CD4-positive, alpha-beta T cell treated with Interleukin-12 subunit alpha and Interleukin-12 subunit beta, for 1 hour (primary cell): ENCODE measurements around the gene KCNF1.

Experiments used
- DNase-seq: peaks from one replicate; pipeline ENCODE4 v3.0.0-alpha.2; 2020

The KCNF1 gene

DNA sequence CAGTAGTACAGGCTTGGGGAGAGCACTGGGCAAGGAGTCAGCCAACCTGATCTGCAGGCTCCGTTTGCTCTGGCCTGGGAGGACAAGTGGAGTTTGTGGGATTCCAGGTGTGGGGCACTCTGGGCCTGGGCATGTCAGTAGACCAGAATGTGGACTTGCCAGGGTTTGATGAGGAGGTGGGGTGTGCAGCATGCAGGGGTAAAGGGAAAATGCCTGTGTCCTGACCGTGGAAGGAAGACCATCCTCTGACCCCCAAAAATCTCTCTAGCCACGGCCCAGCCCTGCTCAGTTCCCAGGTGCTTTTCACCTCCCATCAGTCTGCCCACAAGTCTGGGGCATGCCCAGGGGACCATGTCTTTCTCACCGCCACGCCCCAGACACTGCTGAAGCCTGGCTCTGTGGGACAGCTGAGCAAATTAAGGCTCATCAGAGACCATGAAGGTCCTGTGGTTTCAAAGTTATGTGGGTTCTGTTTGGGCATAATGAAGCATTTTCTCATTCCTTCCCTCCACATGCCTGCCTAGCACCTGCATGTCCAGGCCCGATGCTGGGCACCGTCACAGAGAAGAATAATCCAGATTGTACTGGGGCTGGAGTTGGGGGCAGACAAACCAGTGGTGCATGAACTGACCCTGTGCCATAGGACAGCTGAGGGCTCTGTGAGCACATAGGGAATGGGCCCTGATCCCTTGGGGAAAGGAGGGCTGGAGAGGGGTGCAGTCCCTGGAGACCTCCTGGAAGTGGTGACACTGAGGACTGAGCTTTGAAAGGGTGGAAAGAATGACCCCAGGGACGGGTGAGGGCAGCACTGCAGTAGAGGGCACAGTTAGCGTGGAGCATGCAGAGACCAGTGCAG is 6.5 kb upstream of the KCNF1 start:
- no peak for DNase-seq

DNA sequence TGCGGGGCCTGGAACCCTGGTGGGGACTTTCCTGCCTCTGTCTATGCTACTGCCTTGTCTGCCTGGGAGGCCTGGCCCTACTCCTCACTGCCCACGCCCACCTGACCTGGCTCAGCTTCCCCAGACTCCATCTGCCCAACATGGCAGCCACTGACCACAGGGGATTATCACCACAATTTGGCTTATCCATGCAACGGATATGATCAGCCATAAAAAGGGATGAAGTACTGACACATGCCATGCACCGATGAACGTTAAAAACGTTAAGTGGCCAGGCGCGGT is 5.9 kb upstream of the KCNF1 start:
- no peak for DNase-seq

DNA sequence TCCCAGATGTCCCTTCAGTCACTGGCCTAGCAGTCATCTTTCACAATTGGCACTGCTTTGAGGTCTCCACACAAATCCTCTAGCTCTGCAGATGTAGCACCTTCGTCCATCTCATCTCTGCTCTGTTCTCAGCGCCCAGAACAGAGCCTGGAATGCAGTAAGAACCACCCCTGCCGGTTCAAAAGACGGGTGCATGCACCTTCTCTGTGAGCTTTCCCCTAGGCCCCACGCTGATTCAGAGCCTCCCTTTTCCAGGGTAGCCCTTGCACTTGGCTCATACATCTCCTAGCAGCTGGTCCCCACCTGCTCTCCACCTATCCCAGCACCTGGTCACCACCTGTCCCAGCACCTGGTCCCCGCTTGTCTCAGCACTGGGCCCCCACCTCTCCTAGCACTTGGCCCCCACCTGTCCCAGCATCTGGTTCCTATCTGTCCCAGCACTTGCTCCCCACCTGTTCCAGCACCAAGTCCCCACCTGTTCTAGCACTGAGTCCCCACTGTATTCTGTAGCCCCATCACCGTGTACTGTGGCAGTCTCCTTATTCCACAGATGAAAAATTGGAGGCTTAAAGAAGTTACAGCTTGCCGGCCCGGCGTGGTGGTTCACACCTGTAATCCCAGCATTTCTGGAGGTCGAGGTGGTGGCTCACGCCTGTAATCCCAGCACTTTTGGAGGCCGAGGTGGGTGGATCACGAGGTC is 4.7 kb upstream of the KCNF1 start:
- no peak for DNase-seq

DNA sequence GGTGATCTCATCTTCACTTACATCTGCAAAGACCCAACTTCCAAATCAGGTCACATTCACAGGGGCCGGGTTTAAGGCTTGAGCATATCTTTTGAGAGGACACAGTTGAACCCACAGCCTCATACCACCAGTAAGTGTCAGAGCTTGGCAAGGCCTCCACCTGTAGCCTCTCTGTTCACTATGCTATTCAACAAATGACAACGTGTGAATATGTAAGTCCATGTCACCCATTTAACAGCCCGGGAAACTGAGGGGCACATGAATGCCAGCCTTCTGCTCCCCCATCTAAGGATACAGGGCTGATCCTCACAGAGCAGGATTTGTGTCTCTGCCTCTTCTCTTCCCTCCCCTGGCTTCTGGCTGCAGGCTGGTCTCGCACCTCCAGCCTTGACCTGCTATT is 3.5 kb upstream of the KCNF1 start:
- no peak for DNase-seq

DNA sequence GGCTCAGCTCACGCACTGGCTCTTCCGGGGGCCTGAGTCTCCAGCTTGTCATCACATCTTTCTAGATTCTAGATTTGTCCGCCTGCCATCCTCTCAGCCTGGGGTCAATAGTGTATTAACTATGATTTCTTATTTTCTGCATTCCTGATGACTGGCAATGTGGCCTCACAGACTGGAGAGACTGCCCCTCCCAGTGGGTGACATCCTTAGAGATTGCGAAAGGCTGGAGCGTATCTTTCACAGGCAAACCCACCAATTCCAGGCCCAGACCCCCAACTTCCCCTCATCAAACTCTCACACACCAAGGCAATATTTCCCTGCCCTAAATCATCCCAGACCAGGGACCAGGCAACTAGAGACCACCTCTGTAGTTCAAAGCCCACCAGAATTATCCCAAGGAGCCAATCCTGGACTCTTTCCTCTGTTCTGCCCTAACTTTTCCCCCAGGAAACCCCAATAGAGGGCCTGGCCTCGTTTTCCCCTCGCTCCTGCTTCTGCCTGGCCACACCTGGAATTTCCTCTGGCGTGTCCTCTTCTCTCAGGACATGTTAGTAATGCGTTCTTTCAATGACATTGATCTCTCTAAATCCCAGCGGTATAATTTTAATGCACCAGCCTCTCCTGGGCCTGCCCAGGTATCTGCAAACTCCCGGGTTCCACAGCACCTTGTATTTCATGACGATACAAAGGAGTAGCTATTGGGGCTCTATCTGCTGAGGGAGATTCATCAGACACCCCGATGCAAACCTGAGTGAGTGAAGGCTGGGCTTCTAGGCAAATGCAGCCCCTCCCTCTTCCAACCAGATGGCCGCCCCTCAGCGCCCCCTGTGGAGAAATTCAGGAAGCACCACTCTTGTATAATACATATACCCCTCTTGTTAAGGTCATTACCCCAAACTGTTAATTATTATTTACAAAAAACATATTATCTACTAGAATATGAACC is 2.4 kb upstream of the KCNF1 start:
- DNase-seq: no peak

DNA sequence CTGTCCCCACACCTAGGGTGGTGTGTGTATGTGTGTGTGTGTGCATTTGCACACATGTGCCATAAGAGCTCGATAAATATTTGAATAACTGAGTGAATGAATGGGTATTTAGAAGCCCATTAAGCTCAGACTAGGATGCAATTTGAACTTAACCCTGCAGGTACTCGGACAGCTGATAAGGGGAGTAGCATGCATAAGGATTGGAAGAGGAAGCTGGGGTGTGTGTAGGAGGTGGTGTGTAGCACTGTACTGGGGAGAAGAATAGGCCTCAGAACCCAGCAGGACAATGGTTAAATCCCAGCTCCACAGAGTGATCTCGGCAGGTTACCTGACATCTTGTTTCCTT is 1.8 kb upstream of the KCNF1 start:
- DNase-seq: no peak

DNA sequence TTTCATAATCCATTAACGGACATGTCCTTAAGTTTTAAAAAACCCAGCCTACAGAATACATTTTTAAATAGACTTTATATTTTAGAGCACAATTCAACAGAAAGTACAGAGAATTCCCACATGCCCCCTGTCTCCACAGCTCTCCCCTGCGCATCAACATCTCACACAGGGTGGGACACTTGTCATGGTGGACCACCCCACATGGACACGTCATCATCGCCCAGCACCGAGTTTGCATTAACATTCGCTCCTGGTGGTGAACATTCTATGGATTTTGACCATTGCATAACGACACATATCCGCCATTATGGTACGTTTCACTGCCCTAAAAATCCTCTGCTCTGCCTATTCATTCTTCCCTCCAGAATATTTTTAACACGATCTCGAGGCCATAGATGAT is 1.1 kb upstream of the KCNF1 start:
- DNase-seq: no peak

DNA sequence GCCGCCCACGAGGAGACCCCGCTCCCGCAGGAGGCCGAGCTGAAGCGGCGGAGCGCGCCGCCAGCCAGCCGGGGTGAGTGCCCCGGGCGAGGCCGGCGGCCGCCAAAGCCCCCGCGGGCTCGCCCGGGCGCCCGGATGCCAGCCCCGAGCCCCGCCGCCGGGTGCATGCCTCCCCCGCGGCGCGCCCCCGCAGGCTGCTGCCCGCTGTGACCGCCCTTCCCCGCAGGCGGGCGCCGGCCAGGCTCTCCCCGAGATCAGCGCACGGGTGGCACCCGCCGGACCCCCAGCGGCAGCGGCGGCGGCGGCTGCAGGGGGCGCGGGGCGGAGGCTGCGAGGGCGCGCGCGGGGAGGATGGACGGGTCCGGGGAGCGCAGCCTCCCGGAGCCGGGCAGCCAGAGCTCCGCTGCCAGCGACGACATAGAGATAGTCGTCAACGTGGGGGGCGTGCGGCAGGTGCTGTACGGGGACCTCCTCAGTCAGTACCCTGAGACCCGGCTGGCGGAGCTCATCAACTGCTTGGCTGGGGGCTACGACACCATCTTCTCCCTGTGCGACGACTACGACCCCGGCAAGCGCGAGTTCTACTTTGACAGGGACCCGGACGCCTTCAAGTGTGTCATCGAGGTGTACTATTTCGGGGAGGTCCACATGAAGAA is 470 bp downstream of the KCNF1 start:
- DNase-seq: no peak

DNA sequence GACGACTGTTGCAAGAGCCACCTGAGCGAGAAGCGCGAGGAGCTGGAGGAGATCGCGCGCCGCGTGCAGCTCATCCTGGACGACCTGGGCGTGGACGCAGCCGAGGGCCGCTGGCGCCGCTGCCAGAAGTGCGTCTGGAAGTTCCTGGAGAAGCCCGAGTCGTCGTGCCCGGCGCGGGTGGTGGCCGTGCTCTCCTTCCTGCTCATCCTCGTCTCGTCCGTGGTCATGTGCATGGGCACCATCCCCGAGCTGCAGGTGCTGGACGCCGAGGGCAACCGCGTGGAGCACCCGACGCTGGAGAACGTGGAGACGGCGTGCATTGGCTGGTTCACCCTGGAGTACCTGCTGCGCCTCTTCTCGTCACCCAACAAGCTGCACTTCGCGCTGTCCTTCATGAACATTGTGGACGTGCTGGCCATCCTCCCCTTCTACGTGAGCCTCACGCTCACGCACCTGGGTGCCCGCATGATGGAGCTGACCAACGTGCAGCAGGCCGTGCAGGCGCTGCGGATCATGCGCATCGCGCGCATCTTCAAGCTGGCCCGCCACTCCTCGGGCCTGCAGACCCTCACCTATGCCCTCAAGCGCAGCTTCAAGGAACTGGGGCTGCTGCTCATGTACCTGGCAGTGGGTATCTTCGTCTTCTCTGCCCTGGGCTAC is 1.2 kb downstream of the KCNF1 start:
- DNase-seq: no peak

DNA sequence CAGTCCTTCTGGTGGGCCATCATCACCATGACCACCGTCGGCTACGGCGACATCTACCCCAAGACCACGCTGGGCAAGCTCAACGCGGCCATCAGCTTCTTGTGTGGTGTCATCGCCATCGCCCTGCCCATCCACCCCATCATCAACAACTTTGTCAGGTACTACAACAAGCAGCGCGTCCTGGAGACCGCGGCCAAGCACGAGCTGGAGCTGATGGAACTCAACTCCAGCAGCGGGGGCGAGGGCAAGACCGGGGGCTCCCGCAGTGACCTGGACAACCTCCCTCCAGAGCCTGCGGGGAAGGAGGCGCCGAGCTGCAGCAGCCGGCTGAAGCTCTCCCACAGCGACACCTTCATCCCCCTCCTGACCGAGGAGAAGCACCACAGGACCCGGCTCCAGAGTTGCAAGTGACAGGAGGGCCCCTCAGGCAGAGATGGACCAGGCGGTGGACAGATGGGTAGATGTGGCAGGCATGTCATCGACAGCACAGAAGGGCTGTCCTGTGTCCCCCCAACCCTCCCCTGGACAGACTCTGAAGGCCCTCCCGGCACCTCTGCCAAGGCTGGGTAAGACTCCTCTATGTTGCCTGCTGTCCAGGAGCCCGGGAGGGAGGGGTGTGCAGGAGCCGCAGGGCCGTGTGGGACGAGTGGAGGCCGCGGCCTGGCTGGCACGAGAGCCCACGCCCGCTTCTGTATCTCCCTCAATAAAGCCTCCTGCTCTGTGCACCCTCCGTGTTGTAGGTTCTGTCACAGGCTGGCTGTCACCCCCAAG is 2.0 kb downstream of the KCNF1 start:
- no peak for DNase-seq

DNA sequence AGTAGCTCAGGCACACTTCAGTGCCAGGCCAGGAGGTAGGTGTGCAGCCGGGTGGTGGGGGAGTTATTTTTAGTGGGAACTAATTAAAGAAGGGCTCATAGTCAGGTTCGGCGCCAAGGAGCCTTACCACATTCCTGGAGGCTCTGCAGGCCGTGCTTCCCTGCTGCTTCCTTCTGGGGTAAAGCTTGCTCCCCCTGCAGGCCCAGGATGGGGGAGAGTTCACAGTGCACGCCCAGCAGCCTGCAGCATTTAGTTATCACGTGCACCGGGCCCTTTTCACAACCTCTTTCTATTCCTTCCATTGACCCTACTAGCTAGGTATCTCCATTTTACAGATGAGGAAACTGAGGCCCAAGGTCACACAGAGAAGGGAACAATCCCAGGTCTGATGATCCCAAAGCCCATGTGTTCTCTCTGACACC is 2.5 kb downstream of the KCNF1 start:
- no peak for DNase-seq

DNA sequence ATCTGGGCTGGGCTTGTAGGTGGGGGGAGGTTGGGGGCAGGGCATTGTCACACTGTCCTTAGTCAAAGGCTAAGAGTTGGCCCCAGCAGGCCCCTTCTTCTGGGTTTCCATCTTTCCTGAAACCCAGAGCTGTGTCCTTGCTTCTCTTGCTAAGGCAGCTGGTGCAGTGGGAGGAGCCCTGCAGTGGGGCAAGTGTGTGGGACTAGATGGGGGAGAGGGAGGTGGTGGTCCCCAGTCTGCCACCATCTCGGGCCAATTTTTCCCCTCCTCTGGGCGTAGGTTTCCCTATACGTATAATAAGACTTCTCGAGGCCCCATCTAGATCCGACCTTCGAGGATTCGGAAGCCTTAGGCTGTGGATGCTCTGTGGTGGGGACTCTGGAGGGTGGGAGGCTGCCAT is 3.5 kb downstream of the KCNF1 start:
- no peak for DNase-seq

DNA sequence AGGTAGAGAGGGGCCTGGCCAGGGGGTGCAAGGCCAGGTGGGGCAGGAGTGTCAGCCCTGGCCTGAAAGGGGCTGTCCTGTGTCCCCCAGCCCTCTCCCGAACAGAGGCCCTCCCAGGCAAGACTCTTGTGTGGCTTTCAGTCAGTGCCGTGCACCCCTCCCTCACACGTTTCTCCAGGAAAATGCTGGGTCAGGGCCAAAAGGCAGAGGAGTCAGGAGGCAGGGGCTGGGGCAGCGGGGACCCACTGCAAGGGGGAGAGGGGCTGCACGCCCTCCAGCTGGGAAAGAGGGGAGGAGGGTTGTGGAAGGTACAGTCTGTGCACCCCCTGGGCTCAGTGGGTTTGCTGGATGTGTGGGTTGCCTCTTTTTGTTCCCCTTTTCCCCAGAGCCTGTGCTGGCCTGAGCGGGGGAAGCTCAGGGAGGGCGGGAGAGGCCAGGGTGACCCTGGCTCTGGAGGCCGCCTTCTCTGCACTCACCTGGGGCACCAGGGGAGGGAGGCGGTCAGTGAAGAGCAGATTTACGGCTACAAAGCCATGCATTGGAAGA is 4.1 kb downstream of the KCNF1 start:
- no peak for DNase-seq

DNA sequence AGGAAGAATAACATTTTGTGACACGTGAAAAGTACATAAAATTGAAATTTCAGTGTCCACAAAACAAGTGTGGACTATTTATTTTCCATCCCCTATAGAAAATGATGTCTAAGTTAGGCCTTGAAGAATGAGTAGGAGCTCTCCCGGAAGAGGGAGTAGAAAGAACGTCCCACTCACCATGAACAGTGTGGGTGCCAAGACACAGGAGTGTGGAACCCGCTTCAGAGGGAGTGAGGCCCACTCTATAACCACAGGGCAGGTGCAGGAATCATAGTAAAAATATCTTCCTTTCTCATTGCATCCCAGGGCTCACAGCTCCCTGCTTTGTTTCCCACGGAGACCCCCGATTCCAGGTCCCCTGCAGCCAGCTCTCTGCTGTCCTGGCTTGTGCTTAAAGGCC is 5.2 kb downstream of the KCNF1 start:
- DNase-seq: no peak

DNA sequence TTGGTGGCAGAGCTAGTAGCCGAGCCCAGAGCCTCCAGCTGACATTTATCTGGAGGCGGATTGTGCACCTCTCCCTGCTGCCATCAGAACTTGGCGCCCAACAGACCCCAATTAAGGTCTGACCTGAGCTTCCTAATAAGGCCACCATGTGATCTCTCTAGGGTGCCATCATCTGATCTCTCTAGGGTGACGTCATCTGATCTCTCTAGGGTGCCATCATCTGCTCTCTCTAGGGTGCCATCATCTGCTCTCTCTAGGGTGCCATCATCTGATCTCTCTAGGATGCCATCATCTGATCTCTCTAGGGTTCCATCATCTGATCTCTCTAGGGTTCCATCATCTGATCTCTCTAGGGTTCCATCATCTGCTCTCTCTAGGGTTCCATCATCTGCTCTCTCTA is 6.2 kb downstream of the KCNF1 start:
- no peak for DNase-seq

DNA sequence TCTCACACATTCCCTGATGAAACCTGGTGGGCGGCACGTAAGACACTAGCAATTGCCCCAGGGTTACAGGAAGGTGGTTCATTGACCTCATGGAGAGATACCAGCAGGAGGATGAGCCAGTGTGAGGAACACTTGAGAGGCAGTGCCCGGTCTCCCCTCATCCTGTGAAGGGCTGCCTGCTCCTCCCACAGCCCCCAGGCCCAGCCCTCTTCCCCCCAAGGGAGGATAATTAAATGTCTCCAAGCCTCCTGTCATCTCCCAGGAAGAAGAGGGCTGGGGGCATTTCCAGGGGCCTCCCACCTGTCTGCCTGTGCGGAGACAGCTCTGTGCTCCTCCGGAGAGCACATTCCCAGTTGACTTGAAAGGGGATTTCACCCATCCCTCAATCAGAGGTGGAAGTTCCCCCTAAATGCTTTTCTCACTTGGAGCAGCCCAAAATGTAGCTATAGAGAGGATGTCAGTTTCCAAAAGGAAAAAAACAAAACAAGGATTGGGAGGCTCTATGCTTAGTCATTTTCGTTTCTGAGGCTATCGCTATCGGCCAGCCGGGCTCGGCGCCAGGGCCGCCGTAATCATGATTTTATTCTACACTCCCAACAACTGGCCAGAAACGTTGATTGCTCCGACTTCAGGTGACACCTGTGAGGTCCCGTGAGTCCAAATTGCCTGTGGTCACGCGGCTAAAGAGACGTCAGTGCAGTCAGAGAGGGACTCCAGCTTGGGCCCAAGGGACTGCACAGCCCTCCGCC is 7.1 kb downstream of the KCNF1 start:
- no peak for DNase-seq

DNA sequence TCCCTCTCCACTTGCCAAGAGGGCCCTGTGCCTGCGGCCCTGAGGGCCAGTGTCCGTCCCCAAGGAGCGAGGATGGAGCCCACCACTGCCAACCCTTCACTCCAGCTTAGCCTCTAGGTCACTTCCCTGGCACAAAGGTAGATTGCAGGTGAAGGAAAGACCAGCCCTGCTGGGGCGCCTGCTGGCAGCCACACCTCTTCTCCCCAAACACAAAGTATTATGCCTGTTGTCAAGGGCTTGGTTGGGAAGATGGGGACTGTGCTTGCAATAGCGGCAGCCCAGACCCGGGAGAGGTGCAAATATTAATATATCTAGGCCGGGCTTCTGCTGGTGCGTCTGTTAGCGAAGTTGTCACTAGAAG is 7.7 kb downstream of the KCNF1 start:
- DNase-seq: no peak

DNA sequence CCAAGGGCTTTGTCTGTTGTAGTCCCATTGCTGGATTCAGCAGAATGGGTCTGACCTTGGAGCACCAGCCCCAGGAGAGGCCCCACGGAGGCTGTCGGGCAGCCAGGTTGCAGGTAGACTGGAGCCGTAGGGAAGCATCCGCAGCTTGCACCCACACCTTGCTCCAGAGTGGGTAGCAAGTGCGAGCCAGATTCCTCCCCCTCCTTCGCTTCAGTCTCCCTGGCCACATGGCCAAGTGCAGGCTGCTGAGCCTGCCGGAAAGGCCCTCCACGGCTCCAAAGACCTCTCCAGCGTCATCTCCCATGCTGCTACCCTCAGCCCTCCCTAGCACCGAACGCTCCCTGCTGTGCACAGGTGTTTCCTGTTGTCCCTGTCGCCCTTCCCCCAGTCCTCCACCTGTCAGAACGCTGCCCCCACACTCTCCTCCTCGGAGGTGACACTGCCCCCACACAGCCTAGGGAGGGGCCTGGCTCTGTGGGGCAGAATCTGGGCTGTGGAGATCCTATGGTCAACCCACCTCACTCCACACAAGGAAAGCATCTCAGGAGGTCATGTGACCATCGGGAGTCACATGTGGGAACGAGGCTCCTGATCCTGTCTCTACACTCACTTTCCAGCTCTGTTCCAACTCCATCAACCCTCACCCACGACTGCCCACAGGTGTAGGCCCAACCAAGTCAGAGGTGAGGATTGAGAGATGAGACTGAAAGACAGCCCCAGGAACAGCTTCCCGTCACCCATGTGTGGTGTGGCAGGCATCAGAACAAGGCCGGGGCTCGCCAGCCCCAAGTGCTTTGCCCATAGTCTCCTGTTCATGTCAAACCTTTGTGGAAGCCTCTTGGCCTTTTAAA is 8.3 kb downstream of the KCNF1 start:
- no peak for DNase-seq

DNA sequence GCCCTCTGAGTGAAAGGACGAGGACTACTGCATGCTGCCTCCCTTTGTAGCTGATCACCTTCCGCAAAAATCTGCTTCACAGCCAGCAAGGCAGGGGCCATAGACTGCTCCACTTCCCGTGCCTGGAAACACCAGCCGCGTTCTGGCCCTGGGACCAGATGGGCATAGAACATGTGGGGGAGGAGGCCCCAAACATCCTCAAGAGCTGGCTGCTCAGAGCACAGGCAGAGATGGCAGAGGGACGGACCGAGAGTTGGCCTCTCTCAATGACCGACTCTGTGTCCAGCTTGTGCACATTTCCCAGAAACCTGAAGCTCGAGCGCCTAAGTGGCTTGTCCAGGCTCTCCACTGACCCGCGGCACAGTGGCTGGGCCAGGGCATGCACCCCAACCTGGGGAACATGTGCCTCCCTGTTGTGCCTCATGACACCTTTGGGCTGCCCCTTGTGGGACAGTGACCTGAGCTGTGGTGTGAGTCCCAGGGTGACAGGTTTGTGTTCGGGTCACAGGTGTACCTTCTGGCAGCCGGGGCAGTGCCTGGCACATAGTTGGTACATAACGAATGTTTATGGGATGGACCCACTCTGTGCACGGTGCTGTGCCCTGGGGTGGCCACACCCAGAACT is 9.1 kb downstream of the KCNF1 start:
- DNase-seq: no peak
